ENCODE measurements around the gene C11orf24. TPM values are rescaled to one million over a fixed set of nuclear protein-coding genes. Genes with fewer than 3 reads are reported as not detected.
A peak's percentile ranks its signal among the peaks of the same experiment; 100 is the strongest.

C11orf24 gene
- total and polyA plus RNA-seq, 12 donors, result 8.8 to 46.5 (median 26.8) TPM

DNA sequence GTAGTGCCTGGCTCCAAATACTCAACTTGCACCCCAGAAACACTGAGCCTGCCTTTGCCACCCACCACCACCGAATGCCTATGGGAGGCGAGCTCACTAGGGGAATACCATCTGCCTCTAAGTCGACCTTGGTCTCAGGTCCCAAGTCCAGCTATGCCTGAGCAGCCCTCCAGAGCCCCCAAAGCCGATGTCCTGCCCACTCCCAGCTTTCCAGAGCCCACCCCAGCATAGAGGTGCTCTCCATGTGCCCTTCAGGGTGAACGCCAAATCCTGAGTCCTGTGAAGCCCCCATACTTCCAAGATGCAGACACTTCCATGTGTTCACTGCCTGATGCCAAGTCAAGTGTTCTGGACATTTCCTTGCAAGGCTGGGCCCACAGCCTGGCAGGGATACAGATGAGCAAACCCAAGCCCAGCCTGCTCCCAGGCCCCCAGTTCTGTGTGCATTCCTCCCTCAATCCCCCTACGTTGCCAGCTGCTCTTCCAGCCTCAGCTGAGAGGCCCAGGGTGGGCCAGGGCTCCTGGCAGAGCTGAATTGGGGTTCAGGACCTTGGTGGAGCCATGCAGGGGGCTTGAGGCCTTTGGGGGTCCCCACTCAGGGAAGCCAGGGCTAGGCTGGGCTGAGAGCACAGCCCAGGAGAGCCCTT is 56.1 kb downstream of the C11orf24 start:
- intact Hi-C loops (cut with DNase I), result no loop called here
- peaks cover 12 to 20% of the 10 kb centered on the region in 2 donors for H3K4me1 ChIP-seq (replicated peaks in 1 of 2)
- TF ChIP-seq, protein P1, sequence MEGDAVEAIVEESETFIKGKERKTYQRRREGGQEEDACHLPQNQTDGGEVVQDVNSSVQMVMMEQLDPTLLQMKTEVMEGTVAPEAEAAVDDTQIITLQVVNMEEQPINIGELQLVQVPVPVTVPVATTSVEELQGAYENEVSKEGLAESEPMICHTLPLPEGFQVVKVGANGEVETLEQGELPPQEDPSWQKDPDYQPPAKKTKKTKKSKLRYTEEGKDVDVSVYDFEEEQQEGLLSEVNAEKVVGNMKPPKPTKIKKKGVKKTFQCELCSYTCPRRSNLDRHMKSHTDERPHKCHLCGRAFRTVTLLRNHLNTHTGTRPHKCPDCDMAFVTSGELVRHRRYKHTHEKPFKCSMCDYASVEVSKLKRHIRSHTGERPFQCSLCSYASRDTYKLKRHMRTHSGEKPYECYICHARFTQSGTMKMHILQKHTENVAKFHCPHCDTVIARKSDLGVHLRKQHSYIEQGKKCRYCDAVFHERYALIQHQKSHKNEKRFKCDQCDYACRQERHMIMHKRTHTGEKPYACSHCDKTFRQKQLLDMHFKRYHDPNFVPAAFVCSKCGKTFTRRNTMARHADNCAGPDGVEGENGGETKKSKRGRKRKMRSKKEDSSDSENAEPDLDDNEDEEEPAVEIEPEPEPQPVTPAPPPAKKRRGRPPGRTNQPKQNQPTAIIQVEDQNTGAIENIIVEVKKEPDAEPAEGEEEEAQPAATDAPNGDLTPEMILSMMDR (IDR thresholded peaks at IDR 0.05), result no peak
- no peak for TF ChIP-seq POLR2A (IDR thresholded peaks at IDR 0.05)
- no peak overlapping the region for H3K4me3 ChIP-seq
- peak in 1 of 7 donors; percentile 52 for DNase-seq
- H3K27ac ChIP-seq, result no peak overlapping the region
- 75 to 87% (median 77%) methylated on average over 3 to 6 of the region's 6 CpGs for WGBS, 4 donors
- H3K27me3 ChIP-seq, result no peaks in the 10 kb centered on the region
- no peaks in the 10 kb centered on the region for H3K9me3 ChIP-seq (replicated peaks in 1 of 3)
- no peaks in the 10 kb centered on the region for H3K36me3 ChIP-seq (replicated peaks in 1 of 2)

DNA sequence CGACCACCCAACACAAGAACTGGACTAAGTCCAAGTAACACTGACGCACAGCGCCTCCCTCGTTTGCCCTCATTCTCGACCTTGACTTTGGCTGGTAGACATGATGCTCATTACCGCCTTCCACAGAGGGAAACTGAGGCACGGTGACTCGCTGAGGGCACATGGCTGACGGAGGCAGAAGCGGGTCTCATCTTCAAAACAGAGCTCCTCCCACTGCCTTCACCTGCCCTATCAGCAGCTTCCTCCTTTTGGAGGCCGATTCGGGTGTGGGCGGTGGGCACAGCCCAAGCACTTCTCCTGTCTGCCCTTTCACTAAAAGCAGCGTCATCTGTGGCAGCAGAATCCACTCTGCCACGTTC is 56.7 kb downstream of the C11orf24 start:
- WGBS, 4 donors, result 48 to 71% (median 57%) methylated on average over 11 to 15 of the region's 15 CpGs
- H3K27me3 ChIP-seq, result no peaks in the 10 kb centered on the region
- H3K9me3 ChIP-seq (replicated peaks in 1 of 3), result no peaks in the 10 kb centered on the region
- peak in 4 of 7 donors; percentile 23 to 66 (median 32) for DNase-seq
- H3K4me3 ChIP-seq, result no peak overlapping the region
- intact Hi-C loops (cut with DNase I), result no loop called here
- TF ChIP-seq, protein P1 (IDR thresholded peaks at IDR 0.05), result no peak
- TF ChIP-seq POLR2A (IDR thresholded peaks at IDR 0.05), result no peak
- no peak overlapping the region for H3K27ac ChIP-seq
- peaks cover 12 to 24% of the 10 kb centered on the region in 2 donors for H3K4me1 ChIP-seq (replicated peaks in 1 of 2)
- H3K36me3 ChIP-seq (replicated peaks in 1 of 2), result no peaks in the 10 kb centered on the region

DNA sequence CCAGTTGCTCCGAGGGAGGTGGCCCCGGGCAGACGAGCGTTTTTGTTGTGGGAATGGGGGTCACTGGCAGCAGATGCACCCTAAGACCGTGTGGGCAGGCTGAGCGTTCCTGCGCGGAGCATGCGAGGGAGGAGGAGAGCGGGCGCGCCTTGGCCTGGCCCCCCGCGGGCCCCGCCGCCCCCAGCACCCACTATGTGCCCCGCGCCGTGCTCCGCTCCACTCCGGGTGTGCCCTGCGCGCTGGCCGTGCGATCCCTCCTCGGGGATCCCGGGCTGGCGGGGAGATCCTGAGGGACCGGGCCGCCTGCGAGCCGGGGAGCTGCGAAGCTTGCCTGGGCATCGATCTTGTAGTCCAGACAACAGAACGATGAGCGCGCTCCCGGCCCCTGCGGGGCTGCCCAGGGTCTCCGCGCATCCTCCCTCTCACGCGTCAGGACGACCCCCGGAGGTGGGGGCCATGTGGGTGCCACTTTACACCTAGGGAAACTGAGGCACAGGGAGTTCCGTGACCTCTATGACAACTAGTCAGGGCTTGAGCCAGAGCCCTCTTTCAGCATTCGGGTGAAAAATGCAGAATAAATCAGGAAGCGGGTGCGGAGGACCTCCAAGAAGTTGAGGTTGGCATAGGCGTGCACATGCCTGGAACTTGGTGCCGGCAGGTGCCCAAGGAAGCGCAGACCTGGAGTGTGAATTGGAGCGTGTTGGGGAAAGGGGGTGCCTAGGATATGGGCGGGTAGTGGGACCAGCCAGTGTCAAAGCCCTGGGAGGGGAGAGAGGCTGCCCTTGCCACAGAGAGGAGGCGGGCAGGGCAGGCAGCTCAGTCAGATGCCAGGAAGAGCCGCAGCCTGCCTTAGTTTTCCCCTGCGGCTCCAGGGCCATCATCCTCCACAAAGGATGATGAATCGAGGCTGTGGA is 57.3 kb downstream of the C11orf24 start:
- Histone ChIP-seq H3K4me1 (replicated peaks in 1 of 2) (peaks cover 13 to 30% of the 10 kb centered on the region in 2 donors), H3K27ac (peak overlapping the region; percentile 85 to 100 (median 98)), H3K36me3 (replicated peaks in 1 of 2) (no peaks in the 10 kb centered on the region), H3K4me3 (peak overlapping the region in 3 of 4 donors; percentile 18 to 95 (median 57)), H3K27me3 (no peaks in the 10 kb centered on the region), H3K9me3 (replicated peaks in 1 of 3) (no peaks in the 10 kb centered on the region)
- WGBS, 4 donors, result 10 to 36% (median 19%) methylated on average over 18 to 58 of the region's 58 CpGs
- TF ChIP-seq, protein P1 (IDR thresholded peaks at IDR 0.05), result no peak
- TF ChIP-seq POLR2A (IDR thresholded peaks at IDR 0.05), result no peak
- intact Hi-C loops (cut with DNase I), result no loop called here
- DNase-seq, result peak; percentile 25 to 67 (median 31)

DNA sequence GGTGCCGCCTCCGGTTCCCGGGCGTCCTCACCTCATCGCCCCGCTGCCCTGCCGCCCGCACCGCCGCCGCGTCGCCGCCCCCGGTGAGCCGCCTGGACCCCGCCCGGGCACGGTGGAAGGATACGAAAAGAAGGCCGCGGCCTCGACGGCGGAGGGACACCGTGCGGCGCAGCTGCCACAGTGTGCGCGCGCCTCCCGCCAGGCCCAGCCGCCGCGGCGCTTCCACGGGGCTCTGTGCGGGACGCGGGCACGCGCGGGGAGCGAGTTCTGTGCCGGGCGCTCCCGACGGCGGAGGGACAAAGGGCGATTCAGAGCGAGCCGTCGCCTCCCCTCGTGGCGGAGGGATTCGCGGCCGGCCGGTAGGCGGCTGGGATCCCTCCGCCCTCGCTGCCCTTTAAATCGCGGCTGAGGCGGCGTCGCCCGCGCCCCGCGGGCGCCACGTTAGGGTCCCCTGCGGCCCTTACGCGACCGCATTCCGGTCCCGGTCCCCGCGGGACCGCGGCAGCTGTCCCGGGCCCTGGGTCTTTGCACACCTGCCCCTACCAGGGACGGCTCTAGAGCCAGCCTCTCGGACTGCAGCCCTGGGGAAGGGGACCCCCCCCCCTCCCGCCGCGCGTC is 58.1 kb downstream of the C11orf24 start:
- Histone ChIP-seq H3K4me1 (replicated peaks in 1 of 2) (peaks cover 20 to 38% of the 10 kb centered on the region in 2 donors), H3K36me3 (replicated peaks in 1 of 2) (no peaks in the 10 kb centered on the region)
- 0% methylated on average over 15 to 90 of the region's 90 CpGs for WGBS, 4 donors

More for the DNA sequence above, 58.1 kb downstream of the C11orf24 start:
- no peaks in the 10 kb centered on the region for H3K9me3 ChIP-seq (replicated peaks in 1 of 3)
- TF ChIP-seq, protein P1 (IDR thresholded peaks at IDR 0.05), result peak in 2 of 6 experiments; percentile 17 to 31
- TF ChIP-seq POLR2A (IDR thresholded peaks at IDR 0.05), result peak; percentile 95 to 96
- DNase-seq, result peak; percentile 86 to 92 (median 88)
- no peaks in the 10 kb centered on the region for H3K27me3 ChIP-seq
- H3K27ac ChIP-seq, result peak overlapping the region; percentile 85 to 100 (median 98)
- intact Hi-C loops (cut with DNase I), result no loop called here
- peak overlapping the region; percentile 56 to 95 (median 61) for H3K4me3 ChIP-seq
